ENCODE data around the gene BMP5. TPM values are rescaled to one million over a fixed set of nuclear protein-coding genes. Genes with fewer than 3 reads are reported as not detected.

Gene BMP5
- total RNA-seq, 2 donors from 2014 or later, result not detected

- Mint-ChIP-seq H3K4me3 (no peak overlapping the region), H3K4me1 (no peaks in the 10 kb centered on the region), H3K27ac (no peak overlapping the region), H3K36me3 (ENCODE audit: low read depth) (no peaks in the 10 kb centered on the region), H3K27me3 (no peaks in the 10 kb centered on the region)
- H3K9me3 ChIP-seq (ENCODE audit: control insufficient read depth, low read length, poor library complexity, severe bottlenecking), result no peaks in the 10 kb centered on the region
- no peak for DNase-seq
- ATAC-seq, result no peak
Observed at GRCh38 chr6:55820696-55821095, 54.7 kb downstream of the BMP5 start.

GRCh38 chr6:55819811-55820210 is 55.6 kb downstream of the BMP5 start:
- H3K4me3 Mint-ChIP-seq, result no peak overlapping the region
- no peak overlapping the region for H3K27ac Mint-ChIP-seq
- no peaks in the 10 kb centered on the region for H3K36me3 Mint-ChIP-seq (ENCODE audit: low read depth)
- H3K4me1 Mint-ChIP-seq, result no peaks in the 10 kb centered on the region
- H3K27me3 Mint-ChIP-seq, result no peaks in the 10 kb centered on the region
- ATAC-seq (no peak), DNase-seq (no peak)
- H3K9me3 ChIP-seq (ENCODE audit: control insufficient read depth, low read length, poor library complexity, severe bottlenecking), result no peaks in the 10 kb centered on the region

DNA sequence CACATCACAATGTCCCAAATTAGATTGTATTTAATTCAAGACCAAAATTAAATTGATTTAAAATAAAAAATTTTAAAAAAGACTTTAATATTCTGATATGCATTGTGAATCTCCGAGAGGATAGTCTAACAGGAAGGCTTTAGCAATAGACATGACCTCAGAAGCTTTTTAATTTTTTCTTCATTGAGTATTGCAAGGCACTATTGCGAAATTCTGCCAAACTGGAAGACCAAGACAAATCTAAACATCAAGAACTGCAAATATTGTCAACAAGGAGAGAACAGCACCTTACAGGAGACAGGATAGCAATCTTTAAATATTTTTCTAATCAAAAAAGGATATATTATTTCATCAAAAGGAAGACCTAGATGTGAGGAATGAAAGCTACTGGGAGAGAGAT is 56.9 kb downstream of the BMP5 start:
- ATAC-seq (no peak), DNase-seq (no peak)
- no peaks in the 10 kb centered on the region for H3K4me1 Mint-ChIP-seq
- no peak overlapping the region for H3K27ac Mint-ChIP-seq
- H3K9me3 ChIP-seq (ENCODE audit: control insufficient read depth, low read length, poor library complexity, severe bottlenecking), result no peaks in the 10 kb centered on the region
- no peaks in the 10 kb centered on the region for H3K27me3 Mint-ChIP-seq
- no peak overlapping the region for H3K4me3 Mint-ChIP-seq
- H3K36me3 Mint-ChIP-seq (ENCODE audit: low read depth), result no peaks in the 10 kb centered on the region

- no peak for ATAC-seq
- Mint-ChIP-seq H3K27me3 (no peaks in the 10 kb centered on the region), H3K4me1 (no peaks in the 10 kb centered on the region), H3K36me3 (ENCODE audit: low read depth) (no peaks in the 10 kb centered on the region), H3K4me3 (no peak overlapping the region), H3K27ac (no peak overlapping the region)
- DNase-seq, result no peak
- no peaks in the 10 kb centered on the region for H3K9me3 ChIP-seq (ENCODE audit: control insufficient read depth, low read length, poor library complexity, severe bottlenecking)
Observed at GRCh38 chr6:55812509-55812908, 62.9 kb downstream of the BMP5 start.

- no peaks in the 10 kb centered on the region for H3K9me3 ChIP-seq (ENCODE audit: control insufficient read depth, low read length, poor library complexity, severe bottlenecking)
- H3K4me3 Mint-ChIP-seq, result no peak overlapping the region
- H3K4me1 Mint-ChIP-seq, result no peaks in the 10 kb centered on the region
- no peak for ATAC-seq
- no peaks in the 10 kb centered on the region for H3K27me3 Mint-ChIP-seq
- no peaks in the 10 kb centered on the region for H3K36me3 Mint-ChIP-seq (ENCODE audit: low read depth)
- H3K27ac Mint-ChIP-seq, result no peak overlapping the region
- no peak for DNase-seq
Observed at GRCh38 chr6:55811074-55811473, 64.3 kb downstream of the BMP5 start.

DNA sequence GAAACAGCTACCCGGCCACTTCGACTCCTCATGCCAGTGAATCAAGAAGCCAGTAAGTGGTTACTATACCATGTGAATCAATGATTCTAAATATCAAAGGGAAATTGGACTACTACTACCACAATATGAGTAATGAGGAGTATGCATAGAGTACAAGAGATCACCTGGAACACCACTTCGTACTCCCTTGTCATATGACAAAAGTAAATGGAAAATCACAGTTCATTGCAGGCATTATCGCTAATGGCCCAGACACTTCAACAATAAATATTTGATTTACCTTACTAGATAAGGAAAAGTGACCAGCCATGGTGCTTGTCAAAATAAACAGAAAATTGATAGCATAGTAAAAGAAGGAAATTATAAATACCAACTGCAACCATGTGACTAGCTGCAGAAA is 73.1 kb downstream of the BMP5 start:
- ATAC-seq (no peak), DNase-seq (no peak)
- no peaks in the 10 kb centered on the region for H3K9me3 ChIP-seq (ENCODE audit: control insufficient read depth, low read length, poor library complexity, severe bottlenecking)
- Mint-ChIP-seq H3K27ac (no peak overlapping the region), H3K27me3 (no peaks in the 10 kb centered on the region), H3K4me1 (no peaks in the 10 kb centered on the region), H3K36me3 (ENCODE audit: low read depth) (no peaks in the 10 kb centered on the region), H3K4me3 (no peak overlapping the region)

DNA sequence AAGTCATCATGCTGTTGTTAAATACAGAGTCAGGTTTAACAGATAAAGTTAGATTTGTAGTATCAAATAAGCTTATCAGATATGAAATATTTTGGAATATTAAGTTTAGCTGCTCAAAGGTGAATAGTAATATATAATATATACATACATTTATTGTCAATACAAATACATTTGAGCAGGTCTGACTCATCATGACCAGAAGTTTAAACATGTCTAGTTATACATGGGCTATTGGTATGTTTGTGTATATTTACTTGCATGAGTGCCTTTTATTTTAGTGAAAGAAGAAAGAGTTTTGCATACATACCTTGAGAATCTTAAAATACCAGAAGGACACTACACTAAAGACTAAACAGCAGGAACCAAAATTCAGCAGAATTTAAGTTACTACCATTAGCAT is 76.8 kb downstream of the BMP5 start:
- no peaks in the 10 kb centered on the region for H3K27me3 Mint-ChIP-seq
- H3K4me1 Mint-ChIP-seq, result no peaks in the 10 kb centered on the region
- no peaks in the 10 kb centered on the region for H3K36me3 Mint-ChIP-seq (ENCODE audit: low read depth)
- no peak overlapping the region for H3K4me3 Mint-ChIP-seq
- no peak for DNase-seq
- no peaks in the 10 kb centered on the region for H3K9me3 ChIP-seq (ENCODE audit: control insufficient read depth, low read length, poor library complexity, severe bottlenecking)
- no peak for ATAC-seq
- no peak overlapping the region for H3K27ac Mint-ChIP-seq

- H3K27ac Mint-ChIP-seq, result no peak overlapping the region
- H3K9me3 ChIP-seq (ENCODE audit: control insufficient read depth, low read length, poor library complexity, severe bottlenecking), result no peaks in the 10 kb centered on the region
- no peak overlapping the region for H3K4me3 Mint-ChIP-seq
- ATAC-seq (no peak), DNase-seq (no peak)
- no peaks in the 10 kb centered on the region for H3K4me1 Mint-ChIP-seq
- no peaks in the 10 kb centered on the region for H3K27me3 Mint-ChIP-seq
- H3K36me3 Mint-ChIP-seq (ENCODE audit: low read depth), result no peaks in the 10 kb centered on the region
Observed at GRCh38 chr6:55794136-55794812, 81.1 kb downstream of the BMP5 start.

GRCh38 chr6:55785273-55785672 is 90.1 kb downstream of the BMP5 start:
- H3K4me3 Mint-ChIP-seq, result no peak overlapping the region

DNA sequence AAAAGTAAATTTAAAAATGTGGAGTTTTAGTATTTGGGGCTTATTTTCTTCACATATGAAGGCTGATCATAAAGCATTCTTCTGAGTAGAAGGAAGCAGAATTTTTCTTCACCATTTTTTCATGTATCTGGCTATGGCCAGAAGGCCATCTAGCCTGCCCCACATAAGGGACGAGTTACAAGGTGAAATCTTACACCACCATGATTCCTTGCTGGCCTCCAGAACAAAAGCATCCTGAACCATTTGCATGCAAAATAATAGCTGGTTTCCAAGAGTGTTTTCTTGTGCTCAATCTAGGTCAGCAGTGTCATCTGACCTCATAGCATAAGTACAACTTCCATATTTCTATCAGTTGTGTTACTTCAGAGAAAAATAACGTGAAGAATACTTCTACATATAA is 93.1 kb downstream of the BMP5 start:
- Mint-ChIP-seq H3K4me3 (no peak overlapping the region), H3K4me1 (no peaks in the 10 kb centered on the region), H3K36me3 (ENCODE audit: low read depth) (no peaks in the 10 kb centered on the region), H3K27ac (no peak overlapping the region), H3K27me3 (no peaks in the 10 kb centered on the region)
- DNase-seq (no peak), ATAC-seq (no peak)
- no peaks in the 10 kb centered on the region for H3K9me3 ChIP-seq (ENCODE audit: control insufficient read depth, low read length, poor library complexity, severe bottlenecking)

More at GRCh38 chr6:55785273-55785672, 90.1 kb downstream of the BMP5 start:
- Mint-ChIP-seq H3K27ac (no peak overlapping the region), H3K36me3 (ENCODE audit: low read depth) (no peaks in the 10 kb centered on the region), H3K27me3 (no peaks in the 10 kb centered on the region), H3K4me1 (no peaks in the 10 kb centered on the region)
- ATAC-seq (no peak), DNase-seq (no peak)
- H3K9me3 ChIP-seq (ENCODE audit: control insufficient read depth, low read length, poor library complexity, severe bottlenecking), result no peaks in the 10 kb centered on the region

DNA sequence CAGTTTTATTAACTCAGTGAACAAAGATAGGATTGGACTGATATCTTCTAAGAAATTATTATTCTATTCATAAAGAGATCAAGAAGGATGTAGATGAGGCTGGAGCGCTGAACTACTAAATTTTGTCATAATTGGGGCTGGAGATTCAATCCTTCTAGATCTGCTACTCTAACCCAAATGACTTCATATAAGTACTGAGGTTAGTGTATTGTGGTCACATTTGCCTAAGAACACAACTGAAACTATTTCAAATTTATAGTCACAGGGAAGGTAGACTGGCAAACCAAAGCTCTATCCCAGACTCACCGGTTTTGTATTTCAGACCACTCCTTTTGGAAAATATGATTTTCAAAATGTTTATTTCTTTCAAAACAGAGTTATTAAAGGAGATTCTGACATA is 96.7 kb downstream of the BMP5 start:
- Mint-ChIP-seq H3K4me3 (no peak overlapping the region), H3K27ac (no peak overlapping the region), H3K4me1 (no peaks in the 10 kb centered on the region), H3K27me3 (no peaks in the 10 kb centered on the region), H3K36me3 (ENCODE audit: low read depth) (no peaks in the 10 kb centered on the region)
- DNase-seq, result no peak
- no peak for ATAC-seq
- no peaks in the 10 kb centered on the region for H3K9me3 ChIP-seq (ENCODE audit: control insufficient read depth, low read length, poor library complexity, severe bottlenecking)

DNA sequence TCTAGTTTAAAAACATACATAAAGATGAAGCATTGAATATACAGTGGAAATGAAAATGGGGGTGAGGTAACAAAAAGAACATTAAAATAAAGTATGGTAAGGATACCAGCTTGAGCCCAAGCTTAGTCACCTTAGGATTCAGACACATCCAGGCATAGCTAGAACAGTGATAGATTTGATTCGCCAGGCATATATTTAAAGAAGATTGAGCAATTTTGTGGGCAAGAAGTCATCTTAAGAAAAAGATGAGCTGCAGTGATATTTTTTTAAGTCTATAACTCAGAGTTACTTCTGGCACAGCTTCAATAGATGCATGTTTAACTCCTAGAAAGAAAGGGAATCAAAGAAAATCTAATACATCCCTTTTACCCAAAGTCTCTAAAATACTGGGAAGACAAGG is 97.9 kb downstream of the BMP5 start:
- Mint-ChIP-seq H3K4me1 (no peaks in the 10 kb centered on the region), H3K36me3 (ENCODE audit: low read depth) (no peaks in the 10 kb centered on the region), H3K27me3 (no peaks in the 10 kb centered on the region), H3K4me3 (no peak overlapping the region), H3K27ac (no peak overlapping the region)
- H3K9me3 ChIP-seq (ENCODE audit: control insufficient read depth, low read length, poor library complexity, severe bottlenecking), result no peaks in the 10 kb centered on the region
- DNase-seq, result no peak
- ATAC-seq, result no peak

DNA sequence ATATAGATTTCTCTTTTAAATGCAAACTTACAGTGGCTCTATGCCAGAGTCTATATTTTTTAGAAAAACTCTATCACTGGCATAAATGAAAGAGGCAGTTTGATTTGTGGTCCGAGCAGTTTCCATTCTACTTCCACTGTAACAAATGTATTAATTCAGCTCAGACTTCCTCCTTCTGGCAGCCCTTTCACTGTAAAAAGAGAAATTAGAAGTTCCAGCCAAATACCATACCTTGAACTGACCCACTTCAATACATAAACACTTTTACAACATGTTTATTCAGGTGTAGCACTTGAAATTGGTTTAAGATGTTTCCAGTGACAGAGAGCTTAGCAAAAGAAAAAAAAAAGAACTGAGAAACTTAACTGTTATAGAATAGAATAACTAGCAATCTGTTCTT is 99.3 kb downstream of the BMP5 start:
- ATAC-seq, result no peak

GRCh38 chr6:55775029-55775318 is 100.4 kb downstream of the BMP5 start:
- Mint-ChIP-seq H3K4me3 (no peak overlapping the region), H3K4me1 (no peaks in the 10 kb centered on the region), H3K27ac (no peak overlapping the region), H3K27me3 (no peaks in the 10 kb centered on the region), H3K36me3 (ENCODE audit: low read depth) (no peaks in the 10 kb centered on the region)
- no peaks in the 10 kb centered on the region for H3K9me3 ChIP-seq (ENCODE audit: control insufficient read depth, low read length, poor library complexity, severe bottlenecking)
- ATAC-seq (no peak), DNase-seq (no peak)

More for the DNA sequence above, 99.3 kb downstream of the BMP5 start:
- no peak for DNase-seq
- H3K36me3 Mint-ChIP-seq (ENCODE audit: low read depth), result no peaks in the 10 kb centered on the region
- no peaks in the 10 kb centered on the region for H3K27me3 Mint-ChIP-seq
- H3K4me3 Mint-ChIP-seq, result no peak overlapping the region
- no peaks in the 10 kb centered on the region for H3K4me1 Mint-ChIP-seq
- no peaks in the 10 kb centered on the region for H3K9me3 ChIP-seq (ENCODE audit: control insufficient read depth, low read length, poor library complexity, severe bottlenecking)
- H3K27ac Mint-ChIP-seq, result no peak overlapping the region
